Hematopoietic multipotent progenitor cell treated with erythropoietin and hydrocortisone succinate and interleukin-3 and kit ligand, for 6 days (in vitro differentiated cells): ENCODE measurements around the gene SYNDIG1.
A peak's percentile ranks its signal among the peaks of the same experiment; 100 is the strongest.

Experiments
- DNase-seq: peaks from one replicate; pipeline ENCODE4 v3.0.0-alpha.2; 2015

SYNDIG1 gene

GRCh38 chr20:24469116-24469893 lies at the start of gene SYNDIG1:
TSS of gene SYNDIG1 (plus strand) at chr20:24469629. CDS start at chr20:24543098, 73,469 bp downstream.
- no peak for DNase-seq

GRCh38 chr20:24419786-24420185 lies 49.6 kb upstream of the SYNDIG1 start:
- no peak for DNase-seq

- DNase-seq = no peak
Measured at GRCh38 chr20:24420567-24420966, 48.9 kb upstream of the SYNDIG1 start.

GRCh38 chr20:24421071-24421470 lies 48.4 kb upstream of the SYNDIG1 start:
- no peak for DNase-seq

- peak; percentile 53 for DNase-seq
Measured at GRCh38 chr20:24422091-24422760, 47.2 kb upstream of the SYNDIG1 start.

- no peak for DNase-seq
Measured at GRCh38 chr20:24423390-24424313, 45.8 kb upstream of the SYNDIG1 start.

- DNase-seq = no peak
Measured at GRCh38 chr20:24425523-24426135, 43.8 kb upstream of the SYNDIG1 start.

GRCh38 chr20:24431279-24432045 lies 38.0 kb upstream of the SYNDIG1 start:
- no peak for DNase-seq

- DNase-seq = no peak
Measured at GRCh38 chr20:24432046-24432442, 37.4 kb upstream of the SYNDIG1 start.

- DNase-seq = no peak
Measured at GRCh38 chr20:24436160-24436559, 33.3 kb upstream of the SYNDIG1 start.

GRCh38 chr20:24437196-24438082 lies 32.0 kb upstream of the SYNDIG1 start:
- DNase-seq = no peak

GRCh38 chr20:24438331-24438730 lies 31.1 kb upstream of the SYNDIG1 start:
- no peak for DNase-seq

GRCh38 chr20:24439737-24440387 lies 29.6 kb upstream of the SYNDIG1 start:
- DNase-seq = no peak

GRCh38 chr20:24441661-24442060 lies 27.8 kb upstream of the SYNDIG1 start:
- no peak for DNase-seq

- DNase-seq = no peak
Measured at GRCh38 chr20:24442909-24443308, 26.5 kb upstream of the SYNDIG1 start.

- no peak for DNase-seq
Measured at GRCh38 chr20:24443436-24443835, 26.0 kb upstream of the SYNDIG1 start.

- no peak for DNase-seq
Measured at GRCh38 chr20:24444526-24445190, 24.8 kb upstream of the SYNDIG1 start.

GRCh38 chr20:24445510-24446170 lies 23.8 kb upstream of the SYNDIG1 start:
- no peak for DNase-seq

- DNase-seq = no peak
Measured at GRCh38 chr20:24446811-24447210, 22.6 kb upstream of the SYNDIG1 start.
